Left ventricle myocardium inferior (tissue), 1 donor: ENCODE results near the gene NCBP2. TPM values are rescaled to one million over a fixed set of nuclear protein-coding genes. Genes with fewer than 3 reads are reported as not detected.

ENCODE experiments used
- DNase-seq: peaks from one replicate; pipeline ENCODE4 v3.0.0-alpha.2; 2020
- H3K27ac ChIP-seq: fragments of 200-600 bp; replicated peaks from 2 replicates; pipeline ENCODE4 v1.8.0; 2021
- H3K27me3 ChIP-seq: fragments of 200-600 bp; 2 replicates; pipeline ENCODE4 v1.8.0; 2021; ENCODE audit warnings: low read depth
- H3K36me3 ChIP-seq: fragments of 200-600 bp; 2 replicates; pipeline ENCODE4 v1.8.0; 2021
- H3K4me1 ChIP-seq: fragments of 200-600 bp; 2 replicates; pipeline ENCODE4 v1.8.0; 2021
- H3K4me3 ChIP-seq: fragments of 200-600 bp; 2 replicates; pipeline ENCODE4 v1.8.0; 2021; ENCODE audit warnings: mild to moderate bottlenecking, moderate library complexity
- H3K9me3 ChIP-seq: fragments of 200-600 bp; replicated peaks from 2 replicates; pipeline ENCODE4 v1.8.0; 2021
- intact Hi-C: fragments of 100-400 bp; cut with micrococcal nuclease; formaldehyde crosslinking; loops from one replicate; pipeline ENCODE4 v1.11.0; 2022
- total RNA-seq: library from RNA; stranded (reverse); fragmentation: NEBNext Ultra II Directional; extraction: Animal tissue kit (Norgen Biotek cat#: 25700); gene quantifications from one replicate; pipeline ENCODE4 v1.2.1, GENCODE V29; 2021
- TF ChIP-seq, protein P1 (sequence below): fragments of 200-600 bp; IDR thresholded peaks from 2 replicates; pipeline ENCODE4 v1.8.0; 2021; ENCODE audit warnings: antibody characterized with exemption, mild to moderate bottlenecking, borderline replicate concordance
- donor health status: DM: no; HTN: yes; CAD: no; lungs with severe emphysema.

NCBP2 gene
- total RNA-seq, 1 donor from 2014 or later: 36.9 TPM

DNA sequence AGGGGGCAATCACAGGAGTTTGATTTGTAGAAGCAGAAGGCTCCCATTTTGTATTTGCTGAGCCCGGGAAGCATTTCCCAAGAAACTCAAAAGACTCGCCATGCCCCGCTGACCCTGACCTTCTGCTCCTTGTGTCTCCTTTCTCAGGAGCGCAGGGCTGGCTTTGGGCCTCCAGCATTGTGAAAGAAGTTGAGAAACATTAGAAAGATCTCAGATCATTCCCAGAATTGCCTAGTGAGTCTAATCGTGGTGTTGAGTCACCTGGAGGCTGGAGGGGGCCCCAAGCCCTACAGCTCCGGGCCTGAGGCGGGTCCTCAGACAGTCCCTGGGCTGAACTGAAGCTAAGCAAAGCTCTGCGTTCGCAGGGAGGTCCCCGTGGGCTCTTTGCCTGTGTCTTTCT is 37.2 kb upstream of the NCBP2 start:
- Histone ChIP-seq H3K4me3 (no peak overlapping the region), H3K9me3 (peaks cover 13% of the 10 kb centered on the region), H3K27ac (no peak overlapping the region), H3K36me3 (no peaks in the 10 kb centered on the region), H3K4me1 (no peaks in the 10 kb centered on the region), H3K27me3 (no peaks in the 10 kb centered on the region)
- DNase-seq: no peak
- TF ChIP-seq, protein P1, sequence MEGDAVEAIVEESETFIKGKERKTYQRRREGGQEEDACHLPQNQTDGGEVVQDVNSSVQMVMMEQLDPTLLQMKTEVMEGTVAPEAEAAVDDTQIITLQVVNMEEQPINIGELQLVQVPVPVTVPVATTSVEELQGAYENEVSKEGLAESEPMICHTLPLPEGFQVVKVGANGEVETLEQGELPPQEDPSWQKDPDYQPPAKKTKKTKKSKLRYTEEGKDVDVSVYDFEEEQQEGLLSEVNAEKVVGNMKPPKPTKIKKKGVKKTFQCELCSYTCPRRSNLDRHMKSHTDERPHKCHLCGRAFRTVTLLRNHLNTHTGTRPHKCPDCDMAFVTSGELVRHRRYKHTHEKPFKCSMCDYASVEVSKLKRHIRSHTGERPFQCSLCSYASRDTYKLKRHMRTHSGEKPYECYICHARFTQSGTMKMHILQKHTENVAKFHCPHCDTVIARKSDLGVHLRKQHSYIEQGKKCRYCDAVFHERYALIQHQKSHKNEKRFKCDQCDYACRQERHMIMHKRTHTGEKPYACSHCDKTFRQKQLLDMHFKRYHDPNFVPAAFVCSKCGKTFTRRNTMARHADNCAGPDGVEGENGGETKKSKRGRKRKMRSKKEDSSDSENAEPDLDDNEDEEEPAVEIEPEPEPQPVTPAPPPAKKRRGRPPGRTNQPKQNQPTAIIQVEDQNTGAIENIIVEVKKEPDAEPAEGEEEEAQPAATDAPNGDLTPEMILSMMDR: no peak
- intact Hi-C loops: no loop called here

DNA sequence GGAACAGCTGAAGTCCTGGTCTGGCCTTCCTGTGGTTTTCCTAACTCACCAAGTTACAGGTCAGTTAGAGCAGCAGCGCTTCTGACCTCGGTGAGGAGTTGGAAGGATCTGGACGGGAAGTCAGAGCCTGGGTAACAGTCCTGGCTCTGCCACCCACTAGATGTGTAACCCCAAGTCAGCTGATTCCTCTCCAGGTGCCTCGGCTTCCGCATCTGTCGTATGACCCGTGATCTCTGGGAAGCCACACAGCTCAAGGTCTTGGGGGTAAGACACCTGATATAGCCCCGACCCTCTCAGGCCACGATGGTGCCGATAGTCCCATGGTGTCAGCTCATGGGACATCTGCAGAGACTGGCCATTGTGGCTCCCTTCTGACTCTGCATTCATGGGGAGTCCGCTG is 34.6 kb upstream of the NCBP2 start:
- DNase-seq: no peak
- Histone ChIP-seq H3K9me3 (no peaks in the 10 kb centered on the region), H3K36me3 (no peaks in the 10 kb centered on the region), H3K4me1 (no peaks in the 10 kb centered on the region), H3K27me3 (no peaks in the 10 kb centered on the region), H3K27ac (no peak overlapping the region), H3K4me3 (no peak overlapping the region)
- intact Hi-C loops: no loop called here
- TF ChIP-seq, protein P1: no peak

DNA sequence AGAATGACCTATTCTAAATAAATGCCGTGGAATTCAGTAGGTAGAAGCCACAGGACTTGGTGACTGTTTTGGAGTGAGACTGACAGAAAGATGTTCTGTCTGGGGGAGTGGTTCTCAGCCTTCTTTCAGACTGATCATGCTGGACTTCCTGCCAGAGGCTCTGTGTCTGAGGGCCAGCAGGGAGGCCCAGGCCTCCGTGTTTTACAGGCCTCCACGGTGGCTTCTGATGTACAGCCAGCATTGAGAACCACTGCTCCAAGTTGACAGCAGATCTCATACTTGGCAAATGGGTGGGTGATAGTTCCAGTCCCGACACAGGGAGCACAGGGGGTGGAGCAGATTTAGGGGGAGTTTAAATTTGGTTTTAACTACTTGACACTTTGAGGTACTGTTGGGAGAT is 33.0 kb upstream of the NCBP2 start:
- no peak for DNase-seq
- no peaks in the 10 kb centered on the region for H3K27me3 ChIP-seq
- intact Hi-C loops: no loop called here
- no peaks in the 10 kb centered on the region for H3K36me3 ChIP-seq
- no peak overlapping the region for H3K27ac ChIP-seq
- TF ChIP-seq, protein P1: no peak
- H3K4me1 ChIP-seq: no peaks in the 10 kb centered on the region
- no peaks in the 10 kb centered on the region for H3K9me3 ChIP-seq
- H3K4me3 ChIP-seq: no peak overlapping the region

DNA sequence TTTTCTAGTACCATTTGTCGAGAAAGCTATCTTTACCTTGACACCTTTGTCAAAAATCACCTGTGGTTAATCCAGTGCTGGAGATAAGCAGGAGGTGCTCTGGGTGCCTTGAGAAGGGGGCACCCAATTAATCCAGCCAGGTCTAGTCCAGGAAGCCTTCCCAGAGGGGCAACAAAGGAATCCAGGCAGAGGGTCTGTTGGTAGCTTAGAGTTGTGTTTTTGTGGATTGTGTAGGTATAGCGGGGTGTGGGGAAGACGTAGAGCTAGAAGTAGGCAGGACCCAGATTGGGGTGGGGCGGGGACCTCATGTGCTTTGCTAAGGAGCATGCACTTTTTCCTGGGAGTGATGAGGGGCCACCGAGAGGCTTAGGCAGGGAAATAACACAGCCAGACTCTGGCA is 32.3 kb upstream of the NCBP2 start:
- no peak for DNase-seq
- Histone ChIP-seq H3K36me3 (no peaks in the 10 kb centered on the region), H3K27ac (no peak overlapping the region), H3K4me3 (no peak overlapping the region), H3K9me3 (no peaks in the 10 kb centered on the region), H3K27me3 (no peaks in the 10 kb centered on the region), H3K4me1 (peaks cover under 1% of the 10 kb centered on the region)
- TF ChIP-seq, protein P1: no peak
- intact Hi-C loops: no loop called here

DNA sequence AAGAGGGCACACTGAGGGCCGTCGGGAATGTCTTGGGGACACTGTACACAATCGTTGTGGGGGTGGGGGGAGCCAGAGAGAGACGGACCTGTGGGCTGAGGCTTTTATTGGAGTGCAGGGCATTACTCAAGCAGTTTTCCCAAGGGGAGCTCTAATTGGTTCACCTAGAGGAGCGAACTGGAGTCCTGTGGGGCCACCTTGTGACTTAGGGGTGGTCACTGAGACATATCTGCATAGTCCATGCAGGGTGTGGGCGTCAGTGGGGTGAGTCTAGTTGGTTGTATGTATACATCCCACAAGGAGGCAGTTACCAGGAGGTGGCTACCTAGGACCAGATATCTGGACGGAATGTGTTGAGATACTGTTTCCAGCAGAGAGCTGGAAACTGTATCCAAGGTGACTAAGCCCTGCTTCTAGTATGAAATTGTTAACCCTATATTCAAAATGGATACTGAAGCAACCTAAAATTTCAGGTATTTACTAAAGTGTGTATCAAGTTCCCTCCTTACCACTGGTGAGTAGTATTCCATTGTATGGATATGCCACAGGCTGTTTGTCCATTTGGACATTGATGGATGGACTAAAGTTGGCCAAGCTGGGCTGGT is 28.9 kb upstream of the NCBP2 start:
- H3K4me1 ChIP-seq: peaks cover 23% of the 10 kb centered on the region
- H3K36me3 ChIP-seq: no peaks in the 10 kb centered on the region
- no peaks in the 10 kb centered on the region for H3K27me3 ChIP-seq
- no peaks in the 10 kb centered on the region for H3K9me3 ChIP-seq
- DNase-seq: no peak
- intact Hi-C loops: no loop called here
- TF ChIP-seq, protein P1: no peak
- no peak overlapping the region for H3K27ac ChIP-seq
- H3K4me3 ChIP-seq: no peak overlapping the region
